HG03039 (cell line): Measurements from ENCODE around the gene DENND1C.
"Not testable (repeated sequence)": the region's sequence is repeated elsewhere in the genome, so short reads cannot be mapped to it uniquely, and the experiment has no call there.

Experiments used
- ATAC-seq: cut with Tn5 transposase; IDR thresholded peaks from one replicate; pipeline ENCODE4 v1.9.1; 2021; ENCODE audit warnings: mild to moderate bottlenecking, moderate library complexity; ENCODE audit not compliant: unreplicated experiment

The DENND1C gene

GRCh38 chr19:6508028-6508771, 26.6 kb upstream of the DENND1C start:
- not testable (repeated sequence) for ATAC-seq

- ATAC-seq = no peak
These were observed 22.0 kb upstream of the DENND1C start for GRCh38 chr19:6503407-6504201.

GRCh38 chr19:6501740-6502648, 20.4 kb upstream of the DENND1C start, which contains the start of gene TUBB4A:
Gene TUBB4A (minus strand): TSS chr19:6502309. CDS start chr19:6502212, 97 bp downstream.
- no peak for ATAC-seq

GRCh38 chr19:6500837-6501739, 19.5 kb upstream of the DENND1C start:
- no peak for ATAC-seq

- no peak for ATAC-seq
These were observed 17.6 kb upstream of the DENND1C start for GRCh38 chr19:6499052-6499790.

GRCh38 chr19:6498294-6499036, 16.9 kb upstream of the DENND1C start:
- ATAC-seq = no peak

GRCh38 chr19:6495947-6496346, 14.4 kb upstream of the DENND1C start:
- no peak for ATAC-seq

- no peak for ATAC-seq
These were observed 12.9 kb upstream of the DENND1C start for GRCh38 chr19:6494438-6495036.

GRCh38 chr19:6491802-6492592, 10.4 kb upstream of the DENND1C start:
- no peak for ATAC-seq

- no peak for ATAC-seq
These were observed 8.5 kb upstream of the DENND1C start for GRCh38 chr19:6490134-6490533.

GRCh38 chr19:6489278-6490061, 7.9 kb upstream of the DENND1C start:
- no peak for ATAC-seq

- ATAC-seq = no peak
These were observed 3.2 kb upstream of the DENND1C start for GRCh38 chr19:6484831-6485230.

- ATAC-seq = no peak
These were observed 2.6 kb upstream of the DENND1C start for GRCh38 chr19:6484230-6484629.

GRCh38 chr19:6483235-6483634, 1.6 kb upstream of the DENND1C start:
- no peak for ATAC-seq

- ATAC-seq = no peak
These were observed 728 bp upstream of the DENND1C start for GRCh38 chr19:6482343-6482686.

- no peak for ATAC-seq
These were observed 655 bp downstream of the DENND1C start for GRCh38 chr19:6480848-6481415.
